HFF-Myc (cell line): Measurements from ENCODE around the gene CTNND2.
"Not testable (repeated sequence)": the region's sequence is repeated elsewhere in the genome, so short reads cannot be mapped to it uniquely, and the experiment has no call there.

Experiments used
- DNase-seq: peaks from one replicate; pipeline ENCODE4 v3.0.0-alpha.2; 2011; ENCODE audit warnings: low read depth; ENCODE audit errors: extremely low read depth
- H3K4me3 ChIP-seq: replicated peaks from 2 replicates; pipeline ENCODE4 v1.5.1; 2011; ENCODE audit warnings: low read depth, mild to moderate bottlenecking, control low read depth, low read length
- TF ChIP-seq, protein P1 (sequence below): IDR thresholded peaks from 2 replicates; pipeline ENCODE4 v1.5.1; 2012; ENCODE audit warnings: mild to moderate bottlenecking, low read depth, low read length, control low read depth; ENCODE audit errors: missing control alignments

The CTNND2 gene

DNA sequence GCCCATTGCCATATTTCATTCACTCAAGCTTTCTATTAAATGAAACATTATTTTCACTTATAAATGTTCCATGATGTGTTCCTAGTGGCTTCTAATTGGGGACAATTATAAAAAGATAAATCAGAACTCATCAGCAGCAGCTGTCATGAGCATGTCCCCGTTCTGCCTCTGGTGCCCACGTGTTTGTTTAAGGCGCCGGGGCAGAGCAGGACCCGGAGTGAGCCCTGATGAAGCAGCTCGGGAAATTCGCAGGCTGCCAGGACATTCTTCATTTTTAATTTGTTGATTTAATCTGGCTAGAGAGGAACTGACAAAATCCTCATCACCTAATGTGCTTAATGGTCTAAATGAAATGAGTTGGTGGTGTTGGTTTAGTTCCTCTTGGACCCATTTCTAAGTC, 475.0 kb downstream of the CTNND2 start:
- H3K4me3 ChIP-seq: no peak overlapping the region
- DNase-seq: no peak
- TF ChIP-seq, protein P1, sequence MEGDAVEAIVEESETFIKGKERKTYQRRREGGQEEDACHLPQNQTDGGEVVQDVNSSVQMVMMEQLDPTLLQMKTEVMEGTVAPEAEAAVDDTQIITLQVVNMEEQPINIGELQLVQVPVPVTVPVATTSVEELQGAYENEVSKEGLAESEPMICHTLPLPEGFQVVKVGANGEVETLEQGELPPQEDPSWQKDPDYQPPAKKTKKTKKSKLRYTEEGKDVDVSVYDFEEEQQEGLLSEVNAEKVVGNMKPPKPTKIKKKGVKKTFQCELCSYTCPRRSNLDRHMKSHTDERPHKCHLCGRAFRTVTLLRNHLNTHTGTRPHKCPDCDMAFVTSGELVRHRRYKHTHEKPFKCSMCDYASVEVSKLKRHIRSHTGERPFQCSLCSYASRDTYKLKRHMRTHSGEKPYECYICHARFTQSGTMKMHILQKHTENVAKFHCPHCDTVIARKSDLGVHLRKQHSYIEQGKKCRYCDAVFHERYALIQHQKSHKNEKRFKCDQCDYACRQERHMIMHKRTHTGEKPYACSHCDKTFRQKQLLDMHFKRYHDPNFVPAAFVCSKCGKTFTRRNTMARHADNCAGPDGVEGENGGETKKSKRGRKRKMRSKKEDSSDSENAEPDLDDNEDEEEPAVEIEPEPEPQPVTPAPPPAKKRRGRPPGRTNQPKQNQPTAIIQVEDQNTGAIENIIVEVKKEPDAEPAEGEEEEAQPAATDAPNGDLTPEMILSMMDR: no peak

DNA sequence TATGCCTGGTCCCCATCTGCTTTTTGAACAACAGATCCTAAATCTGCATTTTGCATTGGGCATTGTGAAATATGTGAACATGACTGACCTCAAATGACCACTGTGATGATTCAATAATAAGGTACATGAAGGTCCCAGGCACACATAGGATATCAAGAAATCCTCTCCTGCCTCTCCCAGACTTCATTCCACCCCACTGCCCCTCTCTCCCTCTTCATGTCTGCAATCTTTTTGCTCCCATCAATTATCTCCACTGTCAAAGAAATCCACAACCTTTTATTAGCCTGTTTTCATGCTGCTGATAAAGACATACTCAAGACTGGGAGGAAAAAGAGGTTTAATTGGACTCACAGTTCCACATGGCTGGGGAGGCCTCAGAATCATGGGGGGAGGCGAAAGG, 476.7 kb downstream of the CTNND2 start:
- DNase-seq: no peak
- H3K4me3 ChIP-seq: no peak overlapping the region
- TF ChIP-seq, protein P1: no peak

DNA sequence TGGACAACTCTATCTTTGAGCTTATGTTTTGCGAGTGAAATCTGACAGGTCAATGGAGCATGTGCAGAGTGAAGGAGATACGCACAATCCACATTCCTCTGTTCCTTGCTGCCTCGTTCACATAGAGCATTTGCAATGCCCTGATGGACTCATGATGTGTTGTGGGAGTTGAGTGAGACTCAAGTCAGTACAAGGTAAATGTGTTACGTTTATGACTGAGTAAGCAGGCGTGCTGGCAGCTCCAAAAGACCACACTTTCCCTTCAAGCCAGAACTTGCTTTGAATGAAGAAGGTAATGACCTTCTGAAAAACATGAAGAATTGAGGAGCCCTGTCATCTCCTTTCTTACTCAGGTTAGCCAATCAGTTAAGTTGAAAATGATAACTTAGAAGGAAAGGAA, 477.8 kb downstream of the CTNND2 start:
- no peak overlapping the region for H3K4me3 ChIP-seq
- no peak for DNase-seq
- TF ChIP-seq, protein P1: no peak

DNA sequence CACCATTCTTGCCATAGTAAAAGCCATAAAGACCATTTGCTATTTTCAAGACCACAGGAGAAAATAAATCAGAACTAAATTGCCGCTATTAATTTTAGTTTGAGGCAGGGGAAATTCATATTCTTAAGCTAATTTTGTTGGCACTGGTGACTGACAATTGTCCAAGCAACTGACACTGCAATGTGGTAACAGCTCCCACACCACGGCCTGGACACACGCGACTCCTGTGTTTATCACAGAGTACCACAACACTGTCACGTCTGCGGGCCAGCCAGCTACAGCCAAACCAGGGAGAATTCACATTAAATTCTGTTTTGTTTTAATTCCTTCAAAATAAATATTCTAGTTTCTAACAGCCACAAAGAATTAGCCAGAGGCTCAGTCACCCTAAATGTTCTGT, 481.9 kb downstream of the CTNND2 start:
- no peak for DNase-seq

DNA sequence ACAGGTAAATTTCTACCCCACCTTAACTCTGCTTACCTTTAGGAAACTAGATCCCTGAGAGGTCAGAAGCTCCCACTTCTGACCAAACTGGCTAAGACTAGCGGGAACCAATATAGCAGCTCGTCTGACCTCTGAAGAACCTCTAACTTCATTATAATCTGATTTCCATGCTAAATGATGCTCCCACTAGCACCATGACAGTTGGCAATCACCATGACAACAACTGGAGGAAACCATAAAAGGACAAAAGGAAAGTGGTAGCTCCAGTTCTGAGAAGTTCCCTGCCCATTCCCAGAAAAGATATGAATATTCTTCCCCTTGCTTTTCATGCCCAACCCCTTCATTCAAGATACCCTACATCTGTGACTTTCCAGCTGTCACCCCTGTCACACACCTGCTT, 483.3 kb downstream of the CTNND2 start:
- no peak for DNase-seq
- TF ChIP-seq, protein P1: no peak

More for the DNA sequence above, 481.9 kb downstream of the CTNND2 start:
- H3K4me3 ChIP-seq: no peak overlapping the region
- TF ChIP-seq, protein P1: no peak

DNA sequence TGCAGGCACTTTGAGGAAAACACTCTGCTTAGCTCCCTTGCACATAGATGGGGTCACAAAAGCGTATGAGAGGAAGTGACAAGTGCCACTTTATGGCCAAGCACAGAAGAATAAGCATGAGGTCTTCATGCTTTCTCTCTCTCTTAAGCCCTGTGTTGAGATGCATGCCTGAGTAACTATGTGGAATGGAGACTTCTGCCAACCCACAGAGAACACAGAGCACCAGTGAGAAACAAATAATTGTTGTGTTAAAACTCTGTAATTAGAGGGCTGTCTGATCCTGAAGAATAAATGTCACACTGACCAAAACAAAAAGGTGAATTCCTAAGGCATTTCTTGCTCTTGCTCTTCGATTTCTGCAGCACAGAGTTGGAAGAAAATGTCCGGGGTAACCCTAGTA, 488.5 kb downstream of the CTNND2 start:
- H3K4me3 ChIP-seq: no peak overlapping the region
- no peak for DNase-seq
- TF ChIP-seq, protein P1: no peak

More for the DNA sequence above, 483.3 kb downstream of the CTNND2 start:
- no peak overlapping the region for H3K4me3 ChIP-seq

DNA sequence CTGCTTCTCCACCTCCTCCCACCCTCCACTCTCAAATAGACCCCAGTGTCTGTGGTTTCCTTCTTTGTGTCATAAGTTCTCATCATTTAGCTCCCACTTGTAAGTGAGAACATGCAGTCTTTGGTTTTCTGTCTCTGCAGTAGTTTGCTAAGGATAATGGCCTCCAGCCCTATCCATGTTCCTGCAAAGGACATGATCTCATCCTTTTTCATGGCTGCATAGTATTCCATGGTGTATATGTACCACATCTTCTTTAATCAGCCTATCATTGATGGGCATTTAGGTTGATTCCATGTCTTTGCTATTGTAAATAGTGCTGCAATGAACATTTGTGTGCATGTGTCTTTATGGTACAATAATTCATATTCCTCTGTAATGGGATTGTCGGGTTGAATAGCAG, 489.5 kb downstream of the CTNND2 start:
- not testable (repeated sequence) for DNase-seq, H3K4me3 ChIP-seq

DNA sequence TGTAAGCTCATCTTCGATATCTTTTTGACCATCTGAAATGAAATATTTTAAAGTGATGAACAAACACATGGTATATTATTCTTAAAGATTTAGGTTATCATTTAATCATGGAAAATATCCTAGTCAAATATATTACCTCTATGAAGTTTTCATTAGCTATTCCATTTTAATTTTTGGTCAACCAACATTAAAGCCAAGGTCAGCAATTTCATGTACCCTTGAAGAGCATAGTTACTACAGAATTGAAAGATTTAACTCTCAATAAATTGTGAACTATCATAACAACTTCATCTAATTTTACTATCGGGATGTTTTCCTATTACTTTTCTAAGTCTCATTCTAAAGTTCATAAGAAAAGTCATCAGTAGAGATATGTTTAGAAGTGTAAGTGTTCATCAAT, 492.6 kb downstream of the CTNND2 start:
- DNase-seq: no peak
- TF ChIP-seq, protein P1: no peak
- H3K4me3 ChIP-seq: no peak overlapping the region
